ENCODE data around the gene PHLPP1. TPM values are rescaled to one million over a fixed set of nuclear protein-coding genes. Genes with fewer than 3 reads are reported as not detected.

The PHLPP1 gene
- total and polyA plus RNA-seq, 2 of the 13 experiments (the other 11 are each of a cell fraction or from before 2014, with no cell fraction given), result 9.8 to 18.5 TPM

DNA sequence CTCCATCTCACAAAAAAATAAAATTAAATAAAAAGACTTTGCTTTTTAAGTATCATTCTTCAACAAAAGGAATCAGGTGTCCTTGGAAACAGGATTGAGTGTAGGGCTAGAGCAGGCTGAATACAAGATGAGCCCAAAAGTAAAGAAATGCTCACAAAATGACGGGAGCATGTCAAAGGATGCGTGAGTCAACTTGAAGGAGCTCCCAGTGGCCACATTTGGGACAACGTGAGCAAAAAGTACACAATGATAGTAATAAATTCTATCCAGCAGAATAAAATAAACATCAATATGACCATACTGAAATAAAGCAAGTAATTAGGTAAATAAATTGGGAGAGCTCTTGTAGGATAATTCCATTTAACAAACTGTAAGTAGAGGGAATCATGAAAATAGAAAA lies 220.7 kb downstream of the PHLPP1 start:
- in situ Hi-C loops (cut with HindIII; ENCODE audit: extremely low pct_ligation_motif_present, low pct_unique_long_range_greater_than_20kb), result no loop called here
- POLR2A ChIA-PET, result no interaction called here
- WGBS (ENCODE audit: low lambda C conversion rate), result 94% methylated on average over 3 of the region's 3 CpGs

DNA sequence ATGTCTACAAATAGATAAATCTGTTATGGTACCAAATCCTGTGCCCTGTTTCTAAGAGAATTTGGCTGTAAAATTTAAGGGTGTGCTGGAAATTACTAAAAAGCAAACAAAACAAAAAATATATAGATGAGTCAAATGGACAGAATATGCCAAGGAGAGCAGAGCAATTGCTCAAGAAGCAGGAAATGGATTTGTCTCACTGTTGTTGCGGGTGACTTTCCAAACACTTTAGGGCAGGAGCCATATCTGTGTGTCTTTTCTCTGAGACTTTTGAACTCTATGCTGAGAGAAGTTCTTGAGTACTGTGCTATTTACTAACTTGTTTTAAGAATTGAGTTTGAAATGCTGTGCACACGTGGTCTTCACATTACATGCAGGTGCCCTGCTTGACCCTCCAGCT lies 221.7 kb downstream of the PHLPP1 start:
- H3K4me2 ChIP-seq (ENCODE audit: low read depth, low read length), result no peak overlapping the region
- WGBS (ENCODE audit: low lambda C conversion rate), result 94% methylated on average over 2 of the region's 2 CpGs
- H3K27me3 ChIP-seq (ENCODE audit: control insufficient read depth in 1 of 2, insufficient read depth in 2 of 2, low read length in 2 of 2), result no peaks in the 10 kb centered on the region
- no peak for ATAC-seq
- ChIA-PET POLR2A (no interaction called here), CTCF (ENCODE audit: low intra/inter-chr PET ratio, low total read pairs) (no interaction called here)
- FAIRE-seq, result no peak
- BruUV-seq (replicated peaks), result no TSS peak
- no peak overlapping the region for H3K9ac ChIP-seq (ENCODE audit: insufficient read depth, low read depth, low read length)
- peaks cover 23% of the 10 kb centered on the region for H3K4me1 ChIP-seq (ENCODE audit: insufficient read depth, low read length)
- H3K9me3 ChIP-seq (ENCODE audit: low read length), result no peaks in the 10 kb centered on the region
- intact Hi-C loops (cut with micrococcal nuclease; ENCODE audit: unreplicated experiment), result loop anchor here (5.0 kb wide), 1 partner anchor 220 kb away; the partner anchor contains the start of gene PHLPP1
- H2AFZ ChIP-seq (ENCODE audit: low read length), result no peak overlapping the region
- TF ChIP-seq SRY (CRISPR knock-in tag; IDR thresholded peaks at IDR 0.05) (no peak), ZFAT (CRISPR knock-in tag; conservative IDR thresholded peaks at IDR 0.05) (no peak)
- TF ChIP-seq, protein P1, sequence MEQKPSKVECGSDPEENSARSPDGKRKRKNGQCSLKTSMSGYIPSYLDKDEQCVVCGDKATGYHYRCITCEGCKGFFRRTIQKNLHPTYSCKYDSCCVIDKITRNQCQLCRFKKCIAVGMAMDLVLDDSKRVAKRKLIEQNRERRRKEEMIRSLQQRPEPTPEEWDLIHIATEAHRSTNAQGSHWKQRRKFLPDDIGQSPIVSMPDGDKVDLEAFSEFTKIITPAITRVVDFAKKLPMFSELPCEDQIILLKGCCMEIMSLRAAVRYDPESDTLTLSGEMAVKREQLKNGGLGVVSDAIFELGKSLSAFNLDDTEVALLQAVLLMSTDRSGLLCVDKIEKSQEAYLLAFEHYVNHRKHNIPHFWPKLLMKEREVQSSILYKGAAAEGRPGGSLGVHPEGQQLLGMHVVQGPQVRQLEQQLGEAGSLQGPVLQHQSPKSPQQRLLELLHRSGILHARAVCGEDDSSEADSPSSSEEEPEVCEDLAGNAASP (CRISPR knock-in tag; IDR thresholded peaks at IDR 0.05; ENCODE audit: borderline replicate concordance), result no peak
- no peak overlapping the region for H3K27ac ChIP-seq (ENCODE audit: extremely low read length, insufficient read depth, low read length)
- DNase-seq (ENCODE audit: low spot score), result no peak
- no peaks in the 10 kb centered on the region for H4K20me1 ChIP-seq (ENCODE audit: insufficient read depth, low read length)
- H3K4me3 ChIP-seq (replicated peaks in 1 of 3; ENCODE audit: insufficient read depth in 1 of 3, low read depth in 2 of 3, low read length in 3 of 3), result no peak overlapping the region
- in situ Hi-C loops (cut with HindIII; ENCODE audit: extremely low pct_ligation_motif_present, low pct_unique_long_range_greater_than_20kb), result no loop called here
- H3K36me3 ChIP-seq (replicated peaks in 1 of 2; ENCODE audit: control insufficient read depth in 1 of 2, insufficient read depth in 2 of 2, low read length in 2 of 2), result peaks cover 0 to 11% of the 10 kb centered on the region in 2 experiments; a peak in 2 of 5 replicates
- H3K79me2 ChIP-seq (ENCODE audit: insufficient read depth, low read length), result no peaks in the 10 kb centered on the region

More for the DNA sequence above, 220.7 kb downstream of the PHLPP1 start:
- DNase-seq (ENCODE audit: low spot score) (no peak), FAIRE-seq (no peak), ATAC-seq (no peak)
- no peak for TF ChIP-seq KDM4B (CRISPR knock-in tag; IDR thresholded peaks at IDR 0.05)
- TF ChIP-seq RORA (CRISPR knock-in tag; IDR thresholded peaks at IDR 0.05), result no peak
- H2AFZ ChIP-seq (ENCODE audit: low read length), result no peak overlapping the region
- CTCF ChIA-PET (ENCODE audit: low intra/inter-chr PET ratio, low total read pairs), result no interaction called here
- no peaks in the 10 kb centered on the region for H4K20me1 ChIP-seq (ENCODE audit: insufficient read depth, low read length)
- H3K9ac ChIP-seq (ENCODE audit: insufficient read depth, low read depth, low read length), result no peak overlapping the region
- H3K27ac ChIP-seq (ENCODE audit: extremely low read length, insufficient read depth, low read length), result no peak overlapping the region
- intact Hi-C loops (cut with micrococcal nuclease; ENCODE audit: unreplicated experiment), result loop anchor here (5.0 kb wide), 1 partner anchor 219 kb away; the partner anchor contains the start of gene PHLPP1
- H3K4me1 ChIP-seq (ENCODE audit: insufficient read depth, low read length), result peaks cover 25% of the 10 kb centered on the region
- H3K4me2 ChIP-seq (ENCODE audit: low read depth, low read length), result no peak overlapping the region
- no peaks in the 10 kb centered on the region for H3K9me3 ChIP-seq (ENCODE audit: low read length)
- no peak overlapping the region for H3K4me3 ChIP-seq (replicated peaks in 1 of 3; ENCODE audit: insufficient read depth in 1 of 3, low read depth in 2 of 3, low read length in 3 of 3)
- H3K36me3 ChIP-seq (replicated peaks in 1 of 2; ENCODE audit: control insufficient read depth in 1 of 2, insufficient read depth in 2 of 2, low read length in 2 of 2), result peaks cover 0 to 3% of the 10 kb centered on the region in 2 experiments; a peak in 1 of 5 replicates
- no peaks in the 10 kb centered on the region for H3K27me3 ChIP-seq (ENCODE audit: control insufficient read depth in 1 of 2, insufficient read depth in 2 of 2, low read length in 2 of 2)
- BruUV-seq (replicated peaks), result no TSS peak
- no peaks in the 10 kb centered on the region for H3K79me2 ChIP-seq (ENCODE audit: insufficient read depth, low read length)
